Liver (tissue), 9 donors: ENCODE results near the gene MCEMP1. TPM values are rescaled to one million over a fixed set of nuclear protein-coding genes. Genes with fewer than 3 reads are reported as not detected.
A peak's percentile ranks its signal among the peaks of the same experiment; 100 is the strongest.

Experiments used
- DNase-seq: peaks from one replicate; pipeline ENCODE4 v3.0.0-alpha.2; 2017; ENCODE audit warnings: low spot score
- H3K27ac ChIP-seq, 2 donors: one replicate each; pipeline ENCODE4 v1.7.0; 2013; ENCODE audit warnings: inconsistent platforms in 2 of 2, low read length in 2 of 2, control low read depth in 1 of 2, low read depth in 1 of 2, mild to moderate bottlenecking in 1 of 2
- H3K27me3 ChIP-seq, 4 donors: one replicate each; pipeline versions ENCODE4 v1.6.1 to v1.7.0; 2013; ENCODE audit warnings: low read length in 3 of 4, inconsistent platforms in 1 of 4, mild to moderate bottlenecking in 1 of 4, moderate library complexity in 1 of 4; ENCODE audit not compliant: control insufficient read depth in 4 of 4, insufficient read depth in 4 of 4
- H3K36me3 ChIP-seq, 4 donors: one replicate each; pipeline versions ENCODE4 v1.6.1 to v1.7.0; 2013; ENCODE audit warnings: low read length in 3 of 4, mild to moderate bottlenecking in 3 of 4, low read depth in 1 of 4, moderate library complexity in 1 of 4; ENCODE audit not compliant: control insufficient read depth in 4 of 4, insufficient read depth in 3 of 4
- H3K4me1 ChIP-seq, 4 donors: one replicate each; pipeline versions ENCODE4 v1.6.1 to v1.7.0; 2013; ENCODE audit warnings: low read length in 3 of 4, mild to moderate bottlenecking in 3 of 4, moderate library complexity in 1 of 4; ENCODE audit not compliant: control insufficient read depth in 4 of 4, insufficient read depth in 4 of 4
- H3K4me3 ChIP-seq, 3 donors: one replicate each; pipeline versions ENCODE4 v1.6.1 to v1.7.0; 2013; ENCODE audit warnings: low read length in 3 of 3, control low read depth in 1 of 3, low read depth in 1 of 3, mild to moderate bottlenecking in 1 of 3
- H3K9ac ChIP-seq, 2 donors: one replicate each; pipeline ENCODE4 v1.7.0; 2013; ENCODE audit warnings: low read length in 2 of 2, mild to moderate bottlenecking in 2 of 2, moderate library complexity in 2 of 2, control low read depth in 1 of 2, low read depth in 1 of 2
- H3K9me3 ChIP-seq, 4 donors: one replicate each; pipeline versions ENCODE4 v1.6.1 to v1.7.0; 2013; ENCODE audit warnings: low read length in 3 of 4; ENCODE audit not compliant: control insufficient read depth in 4 of 4
- ATF3 ChIP-seq: IDR thresholded peaks from 2 replicates; pipeline ENCODE4 v1.6.1; 2016; ENCODE audit warnings: antibody characterized with exemption
- CTCF ChIP-seq: fragments of 150-350 bp; IDR thresholded peaks from 2 replicates; pipeline ENCODE4 v1.5.1; 2017; ENCODE audit warnings: improper control_type of control experiment, low read depth, low read length; ENCODE audit not compliant: missing input control
- EGR1 ChIP-seq, 2 donors: IDR thresholded peaks; 2 replicates each; pipeline ENCODE4 v1.6.1; 2016 to 2018; ENCODE audit warnings: antibody characterized with exemption in 2 of 2, low read depth in 2 of 2
- FOXA1 ChIP-seq: IDR thresholded peaks from 2 replicates; pipeline ENCODE4 v1.6.1; 2016; ENCODE audit warnings: antibody characterized with exemption
- FOXA2 ChIP-seq: IDR thresholded peaks from 2 replicates; pipeline ENCODE4 v1.6.1; 2016; ENCODE audit warnings: antibody characterized with exemption
- GABPA ChIP-seq, 2 donors: IDR thresholded peaks in 1 of 2; conservative IDR thresholded peaks in 1 of 2; 2 replicates each; pipeline ENCODE4 v1.6.1; 2016; ENCODE audit warnings: antibody characterized with exemption in 2 of 2, mild to moderate bottlenecking in 1 of 2, moderate library complexity in 1 of 2
- HNF4A ChIP-seq, 2 donors: conservative IDR thresholded peaks; 2 replicates each; pipeline ENCODE4 v1.6.1; 2016; ENCODE audit warnings: antibody characterized with exemption in 2 of 2, mild to moderate bottlenecking in 2 of 2
- HNF4G ChIP-seq: IDR thresholded peaks from 2 replicates; pipeline ENCODE4 v1.6.1; 2016; ENCODE audit warnings: antibody characterized with exemption
- JUND ChIP-seq, 2 donors: IDR thresholded peaks; 2 replicates each; pipeline ENCODE4 v1.6.1; 2016; ENCODE audit warnings: antibody characterized with exemption in 2 of 2
- MAX ChIP-seq: IDR thresholded peaks from 2 replicates; pipeline ENCODE4 v1.6.1; 2016; ENCODE audit warnings: antibody characterized with exemption
- NR2F2 ChIP-seq: IDR thresholded peaks from 2 replicates; pipeline ENCODE4 v1.6.1; 2016; ENCODE audit warnings: antibody characterized with exemption
- RAD21 ChIP-seq, 2 donors: IDR thresholded peaks; 2 replicates each; pipeline ENCODE4 v1.6.1; 2016; ENCODE audit warnings: antibody characterized with exemption in 2 of 2, mild to moderate bottlenecking in 2 of 2
- REST ChIP-seq: IDR thresholded peaks from 2 replicates; pipeline ENCODE4 v1.6.1; 2016; ENCODE audit warnings: antibody characterized with exemption, mild to moderate bottlenecking
- RXRA ChIP-seq, 2 donors: IDR thresholded peaks; 2 replicates each; pipeline ENCODE4 v1.6.1; 2017 to 2018; ENCODE audit warnings: antibody characterized with exemption in 2 of 2, mild to moderate bottlenecking in 1 of 2
- TAF1 ChIP-seq: conservative IDR thresholded peaks from 2 replicates; pipeline ENCODE4 v1.6.1; 2016; ENCODE audit warnings: antibody characterized with exemption, mild to moderate bottlenecking
- YY1 ChIP-seq: IDR thresholded peaks from 2 replicates; pipeline ENCODE4 v1.6.1; 2016; ENCODE audit warnings: antibody characterized with exemption, mild to moderate bottlenecking
- ZBTB33 ChIP-seq: IDR thresholded peaks from 2 replicates; pipeline ENCODE4 v1.6.1; 2016; ENCODE audit warnings: antibody characterized with exemption
- WGBS: extraction: QIAGEN DNeasy Blood & Tissue Kit; methylation state at CpG from one replicate; pipeline ENCODE4 v1.1.7; 2013; 5-methylcytosine and 5-hydroxymethylcytosine counted together
- polyA plus RNA-seq, 2 donors: library from polyadenylated mRNA; stranded (reverse) in 1 of 2; unstranded in 1 of 2; fragments of 200-250 nt in 1 of 2; fragments of >200 nt in 1 of 2; fragmentation: Nextera tagmentation in 1 of 2; extraction: Ambion mirVana in 1 of 2; gene quantifications; one replicate each; pipeline versions ENCODE4 v1.2.1 to v1.2.3, GENCODE V29; 2013 to 2015
- total RNA-seq, 2 donors: library from RNA; depleted of rRNA; stranded (reverse); fragments of >200 nt; gene quantifications; one replicate each; pipeline ENCODE4 v1.2.3, GENCODE V29; 2014
- donor health status: healthy.
- donor health status: healthy.
- donor health status: healthy.
- donor health status: healthy.
- donor health status: healthy.

The MCEMP1 gene
- total and polyA plus RNA-seq, 4 donors = 0.29 to 0.92 (median 0.48) TPM

- Histone ChIP-seq H3K4me1 (peaks cover 3 to 29% (median 19%) of the 10 kb centered on the region in 4 donors), H3K27me3 (no peaks in the 10 kb centered on the region), H3K4me3 (no peak overlapping the region), H3K36me3 (peaks cover 0 to 6% (median 0%) of the 10 kb centered on the region in 4 donors), H3K9me3 (no peaks in the 10 kb centered on the region), H3K27ac (no peak overlapping the region), H3K9ac (peak overlapping the region in 1 of 2 donors; percentile 25)
- DNase-seq = no peak
- TF ChIP-seq MAX (no peak), NR2F2 (no peak), GABPA (IDR thresholded peaks at IDR 0.05 in 1 of 2, conservative IDR thresholded peaks at IDR 0.05 in 1 of 2) (no peak), EGR1 (IDR thresholded peaks at IDR 0.05; ENCODE audit: low read depth in 2 of 2) (no peak), YY1 (no peak), FOXA1 (no peak), RAD21 (IDR thresholded peaks at IDR 0.05) (no peak), CTCF (no peak), JUND (IDR thresholded peaks at IDR 0.05) (no peak), HNF4G (no peak), REST (no peak), RXRA (IDR thresholded peaks at IDR 0.05) (no peak), TAF1 (no peak)
- 62% methylated on average over 6 of the region's 6 CpGs for WGBS
Measured at GRCh38 chr19:7635670-7636069, 41.2 kb upstream of the MCEMP1 start.

- peak overlapping the region in 2 of 3 donors; percentile 77 to 79 for H3K4me3 ChIP-seq
- H3K36me3 ChIP-seq = peaks cover 0 to 6% (median 0%) of the 10 kb centered on the region in 4 donors
- peak overlapping the region in 1 of 2 donors; percentile 25 for H3K9ac ChIP-seq
- no peaks in the 10 kb centered on the region for H3K27me3 ChIP-seq
- peaks cover 1 to 25% (median 15%) of the 10 kb centered on the region in 4 donors for H3K4me1 ChIP-seq
- H3K9me3 ChIP-seq = no peaks in the 10 kb centered on the region
- no peak for DNase-seq
- TF ChIP-seq NR2F2 (no peak), YY1 (no peak), HNF4A (conservative IDR thresholded peaks at IDR 0.05) (no peak), HNF4G (no peak), ATF3 (no peak), ZBTB33 (no peak), FOXA2 (no peak), RXRA (IDR thresholded peaks at IDR 0.05) (no peak), REST (no peak), GABPA (IDR thresholded peaks at IDR 0.05 in 1 of 2, conservative IDR thresholded peaks at IDR 0.05 in 1 of 2) (no peak)
- WGBS = 75% methylated on average over 16 of the region's 16 CpGs
- H3K27ac ChIP-seq = peak overlapping the region in 1 of 2 donors; percentile 62
Measured at GRCh38 chr19:7636317-7636690, 40.6 kb upstream of the MCEMP1 start.
